Left lung (tissue), 10 donors: Measurements from ENCODE around the gene DOCK4. TPM values are rescaled to one million over a fixed set of nuclear protein-coding genes. Genes with fewer than 3 reads are reported as not detected.

Experiments used
- ATAC-seq: fragments of 200-7000 bp; cut with Tn5 transposase; one replicate; pipeline ENCODE4 v1.9.1; 2020; ENCODE audit warnings: moderate library complexity
- DNase-seq, 4 donors: peaks; one replicate each; pipeline ENCODE4 v3.0.0-alpha.2; 2013 to 2020
- H3K27ac ChIP-seq, 2 donors: fragments of 200-600 bp; sonication (generic) in 1 of 2; one replicate each; pipeline versions ENCODE4 v1.5.0 to v1.8.0; 2020 to 2021
- H3K27me3 ChIP-seq, 2 donors: fragments of 200-600 bp; sonication (generic) in 1 of 2; one replicate each; pipeline versions ENCODE4 v1.5.0 to v1.8.0; 2020 to 2021
- H3K36me3 ChIP-seq, 2 donors: fragments of 200-600 bp; sonication (generic) in 1 of 2; one replicate each; pipeline versions ENCODE4 v1.5.0 to v1.8.0; 2020 to 2021
- H3K4me1 ChIP-seq, 2 donors: fragments of 200-600 bp; one replicate each; pipeline ENCODE4 v1.8.0; 2021
- H3K4me3 ChIP-seq, 2 donors: fragments of 200-600 bp; sonication (generic) in 1 of 2; one replicate each; pipeline versions ENCODE4 v1.5.0 to v1.8.0; 2020 to 2021; ENCODE audit warnings: mild to moderate bottlenecking in 1 of 2
- H3K9me3 ChIP-seq, 2 donors: fragments of 200-600 bp; sonication (generic) in 1 of 2; one replicate each; pipeline versions ENCODE4 v1.5.0 to v1.8.0; 2020 to 2021
- intact Hi-C, 2 donors: fragments of 100-400 bp; cut with DNase I; formaldehyde crosslinking; loops; one replicate each; pipeline versions ENCODE4 v1.11.2 to v1.14.2; 2022
- polyA plus RNA-seq, 6 donors: library from polyadenylated mRNA; unstranded; fragments of 120-200 nt; gene quantifications; one replicate each; pipeline ENCODE4 v1.2.1, GENCODE V29; 2013; ENCODE audit not compliant: insufficient read length in 6 of 6
- total RNA-seq, 2 donors: library from RNA; stranded (reverse); fragmentation: NEBNext Ultra II Directional; extraction: Animal tissue kit (Norgen Biotek cat#: 25700); gene quantifications; one replicate each; pipeline ENCODE4 v1.2.1, GENCODE V29; 2021
- TF ChIP-seq, protein P1 (sequence below), 2 donors: fragments of 200-600 bp; sonication (generic) in 1 of 2; IDR thresholded peaks; one replicate each; pipeline versions ENCODE4 v1.5.0 to v1.8.0; 2021; ENCODE audit warnings: antibody characterized with exemption in 2 of 2
- donor health status: DM: no; HTN: yes; CAD: no.
- donor health status: DM: no; HTN: no; CAD: no.

The DOCK4 gene
- total and polyA plus RNA-seq, 8 donors = 38.9 to 64.3 (median 52.5) TPM

- DNase-seq (no peak), ATAC-seq (no peak)
- intact Hi-C loops = no loop called here
- Histone ChIP-seq H3K27ac (no peak overlapping the region), H3K4me1 (peaks cover 0 to 24% of the 10 kb centered on the region in 2 donors), H3K9me3 (no peaks in the 10 kb centered on the region), H3K27me3 (no peaks in the 10 kb centered on the region), H3K36me3 (no peaks in the 10 kb centered on the region), H3K4me3 (no peak overlapping the region)
- TF ChIP-seq, protein P1, sequence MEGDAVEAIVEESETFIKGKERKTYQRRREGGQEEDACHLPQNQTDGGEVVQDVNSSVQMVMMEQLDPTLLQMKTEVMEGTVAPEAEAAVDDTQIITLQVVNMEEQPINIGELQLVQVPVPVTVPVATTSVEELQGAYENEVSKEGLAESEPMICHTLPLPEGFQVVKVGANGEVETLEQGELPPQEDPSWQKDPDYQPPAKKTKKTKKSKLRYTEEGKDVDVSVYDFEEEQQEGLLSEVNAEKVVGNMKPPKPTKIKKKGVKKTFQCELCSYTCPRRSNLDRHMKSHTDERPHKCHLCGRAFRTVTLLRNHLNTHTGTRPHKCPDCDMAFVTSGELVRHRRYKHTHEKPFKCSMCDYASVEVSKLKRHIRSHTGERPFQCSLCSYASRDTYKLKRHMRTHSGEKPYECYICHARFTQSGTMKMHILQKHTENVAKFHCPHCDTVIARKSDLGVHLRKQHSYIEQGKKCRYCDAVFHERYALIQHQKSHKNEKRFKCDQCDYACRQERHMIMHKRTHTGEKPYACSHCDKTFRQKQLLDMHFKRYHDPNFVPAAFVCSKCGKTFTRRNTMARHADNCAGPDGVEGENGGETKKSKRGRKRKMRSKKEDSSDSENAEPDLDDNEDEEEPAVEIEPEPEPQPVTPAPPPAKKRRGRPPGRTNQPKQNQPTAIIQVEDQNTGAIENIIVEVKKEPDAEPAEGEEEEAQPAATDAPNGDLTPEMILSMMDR (IDR thresholded peaks at IDR 0.05) = no peak
Observed at GRCh38 chr7:112012242-112012641, 194.0 kb downstream of the DOCK4 start.

- DNase-seq (no peak), ATAC-seq (peak; percentile 22)
- Histone ChIP-seq H3K36me3 (no peaks in the 10 kb centered on the region), H3K9me3 (no peaks in the 10 kb centered on the region), H3K4me3 (no peak overlapping the region), H3K4me1 (peaks cover 0 to 24% of the 10 kb centered on the region in 2 donors), H3K27me3 (no peaks in the 10 kb centered on the region), H3K27ac (no peak overlapping the region)
- intact Hi-C loops = no loop called here
- TF ChIP-seq, protein P1 (IDR thresholded peaks at IDR 0.05) = no peak
Observed at GRCh38 chr7:112010994-112011393, 195.2 kb downstream of the DOCK4 start.

DNA sequence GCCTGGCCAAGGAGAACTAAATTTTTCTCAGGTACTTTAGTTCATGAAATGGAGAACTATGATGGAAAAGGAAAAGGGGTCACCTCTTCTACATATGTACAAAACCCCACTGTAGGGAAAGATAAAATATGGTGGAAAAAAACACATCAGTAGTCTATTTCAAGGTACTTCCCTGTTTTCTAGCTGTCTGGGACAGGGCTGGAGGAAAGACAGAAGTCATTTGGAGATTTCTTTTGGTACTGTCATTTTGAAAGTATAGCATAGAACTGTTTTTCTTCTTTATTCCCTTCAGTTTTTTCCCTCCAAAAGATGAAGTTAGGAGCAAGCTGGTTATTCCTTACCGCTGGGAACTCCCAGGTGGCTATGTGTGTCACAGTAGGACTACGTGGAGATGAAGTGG is 196.1 kb downstream of the DOCK4 start:
- TF ChIP-seq, protein P1 (IDR thresholded peaks at IDR 0.05) = no peak
- no peak overlapping the region for H3K4me3 ChIP-seq
- ATAC-seq (no peak), DNase-seq (no peak)
- H3K9me3 ChIP-seq = no peaks in the 10 kb centered on the region
- peak overlapping the region in 1 of 2 donors; percentile 7 for H3K27ac ChIP-seq
- H3K4me1 ChIP-seq = peaks cover 0 to 24% of the 10 kb centered on the region in 2 donors
- no peaks in the 10 kb centered on the region for H3K27me3 ChIP-seq
- intact Hi-C loops = no loop called here
- H3K36me3 ChIP-seq = no peaks in the 10 kb centered on the region

GRCh38 chr7:112009081-112009480 is 197.1 kb downstream of the DOCK4 start:
- TF ChIP-seq, protein P1 (IDR thresholded peaks at IDR 0.05) = no peak
- H3K9me3 ChIP-seq = no peaks in the 10 kb centered on the region
- H3K27me3 ChIP-seq = no peaks in the 10 kb centered on the region
- H3K36me3 ChIP-seq = no peaks in the 10 kb centered on the region
- intact Hi-C loops = no loop called here
- ATAC-seq (peak; percentile 48), DNase-seq (no peak)
- H3K4me1 ChIP-seq = peaks cover 0 to 28% of the 10 kb centered on the region in 2 donors
- no peak overlapping the region for H3K4me3 ChIP-seq
- H3K27ac ChIP-seq = peak overlapping the region in 1 of 2 donors; percentile 13

GRCh38 chr7:112007185-112007584 is 199.0 kb downstream of the DOCK4 start:
- Histone ChIP-seq H3K4me3 (no peak overlapping the region), H3K36me3 (no peaks in the 10 kb centered on the region), H3K9me3 (no peaks in the 10 kb centered on the region), H3K4me1 (peaks cover 0 to 28% of the 10 kb centered on the region in 2 donors), H3K27me3 (no peaks in the 10 kb centered on the region), H3K27ac (no peak overlapping the region)
- intact Hi-C loops = no loop called here
- ATAC-seq = no peak
- DNase-seq = no peak
- TF ChIP-seq, protein P1 (IDR thresholded peaks at IDR 0.05) = no peak
